ENCODE data around the gene SLIT3.

DNA sequence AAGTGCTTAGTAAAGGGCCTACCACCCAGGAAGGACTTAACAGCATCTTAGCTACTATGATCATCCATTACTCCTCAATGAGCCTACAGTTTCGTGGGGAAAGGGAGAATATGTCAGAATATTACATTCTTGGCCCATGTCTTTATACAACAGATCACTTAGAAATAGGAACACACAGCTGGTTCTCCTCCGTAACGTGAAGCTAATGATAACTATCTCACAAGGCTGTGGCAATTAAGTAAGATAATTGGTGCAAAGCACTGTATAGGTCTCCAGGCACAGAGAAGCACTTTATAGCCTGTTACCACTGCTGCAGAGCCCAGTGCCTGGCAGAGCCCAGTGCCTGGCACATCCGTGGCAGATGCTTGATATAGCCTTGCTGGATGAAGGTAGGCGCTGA is 347.6 kb downstream of the SLIT3 start:
- TF ChIP-seq CTCF (IDR thresholded peaks at IDR 0.05) (no peak), POLR2A (IDR thresholded peaks at IDR 0.05) (no peak)
